Lower leg skin (tissue), 4 donors: ENCODE data around the gene OMA1. TPM values are rescaled to one million over a fixed set of nuclear protein-coding genes. Genes with fewer than 3 reads are reported as not detected.
"Not testable (repeated sequence)": the region's sequence is repeated elsewhere in the genome, so short reads cannot be mapped to it uniquely, and the experiment has no call there.

Experiments
- DNase-seq, 2 donors: peaks; one replicate each; pipeline ENCODE4 v3.0.0-alpha.2; 2019; ENCODE audit warnings: low spot score in 2 of 2
- H3K4me3 ChIP-seq: fragments of 200-600 bp; sonication (generic); 2 replicates; pipeline ENCODE4 v1.5.1; 2017; ENCODE audit warnings: mild to moderate bottlenecking, low read depth; ENCODE audit not compliant: poor library complexity, severe bottlenecking
- POLR2A ChIP-seq, 2 donors: fragments of 450-650 bp; IDR thresholded peaks; one replicate each; pipeline ENCODE4 v1.6.1; 2016 to 2017; ENCODE audit warnings: antibody characterized with exemption in 2 of 2, mild to moderate bottlenecking in 1 of 2, moderate library complexity in 1 of 2
- WGBS, 2 donors: methylation state at CpG; one replicate each; pipeline ENCODE4 v1.1.5; 2018; 5-methylcytosine and 5-hydroxymethylcytosine counted together
- intact Hi-C: fragments of 100-400 bp; cut with DNase I; formaldehyde crosslinking; loops from one replicate; pipeline ENCODE4 v1.15.0; 2023; ENCODE audit warnings: low total_unique reads
- total RNA-seq, 4 donors: library from RNA; depleted of rRNA; stranded (reverse); fragments of >200 nt; gene quantifications; one replicate each; pipeline ENCODE4 v1.1.0, GENCODE V29; 2016
- TF ChIP-seq, protein P1 (sequence below), 3 donors: fragments of 450-650 bp; IDR thresholded peaks; one replicate each; pipeline ENCODE4 v1.5.1; 2016; ENCODE audit warnings: antibody characterized with exemption in 3 of 3, mild to moderate bottlenecking in 3 of 3, moderate library complexity in 2 of 3

Gene OMA1
- total RNA-seq, 4 donors from 2014 or later, result 14.3 to 25.2 (median 20.0) TPM

DNA sequence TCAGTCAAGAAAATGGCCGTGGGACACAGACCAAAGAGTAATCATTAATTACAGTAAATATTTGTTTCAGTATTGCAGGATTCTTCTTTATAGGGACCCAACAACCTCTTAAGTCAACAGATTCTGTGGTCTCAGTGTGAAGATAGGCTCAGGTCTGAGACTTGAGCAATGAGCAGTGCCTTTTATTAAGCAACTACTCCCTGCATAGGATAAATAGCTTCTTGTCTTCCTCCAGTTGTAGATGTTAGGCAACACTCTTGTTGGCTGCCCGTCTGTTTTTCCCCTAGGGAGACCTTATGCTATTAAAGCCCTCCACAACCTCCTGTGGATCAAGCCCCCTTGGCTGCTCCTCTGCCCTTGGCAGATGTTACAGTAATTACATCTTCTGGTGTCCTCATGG lies 1.8 kb upstream of the OMA1 start:
- H3K4me3 ChIP-seq, result no peak overlapping the region
- intact Hi-C loops, result no loop called here
- no peak for TF ChIP-seq POLR2A (IDR thresholded peaks at IDR 0.05)
- TF ChIP-seq, protein P1, sequence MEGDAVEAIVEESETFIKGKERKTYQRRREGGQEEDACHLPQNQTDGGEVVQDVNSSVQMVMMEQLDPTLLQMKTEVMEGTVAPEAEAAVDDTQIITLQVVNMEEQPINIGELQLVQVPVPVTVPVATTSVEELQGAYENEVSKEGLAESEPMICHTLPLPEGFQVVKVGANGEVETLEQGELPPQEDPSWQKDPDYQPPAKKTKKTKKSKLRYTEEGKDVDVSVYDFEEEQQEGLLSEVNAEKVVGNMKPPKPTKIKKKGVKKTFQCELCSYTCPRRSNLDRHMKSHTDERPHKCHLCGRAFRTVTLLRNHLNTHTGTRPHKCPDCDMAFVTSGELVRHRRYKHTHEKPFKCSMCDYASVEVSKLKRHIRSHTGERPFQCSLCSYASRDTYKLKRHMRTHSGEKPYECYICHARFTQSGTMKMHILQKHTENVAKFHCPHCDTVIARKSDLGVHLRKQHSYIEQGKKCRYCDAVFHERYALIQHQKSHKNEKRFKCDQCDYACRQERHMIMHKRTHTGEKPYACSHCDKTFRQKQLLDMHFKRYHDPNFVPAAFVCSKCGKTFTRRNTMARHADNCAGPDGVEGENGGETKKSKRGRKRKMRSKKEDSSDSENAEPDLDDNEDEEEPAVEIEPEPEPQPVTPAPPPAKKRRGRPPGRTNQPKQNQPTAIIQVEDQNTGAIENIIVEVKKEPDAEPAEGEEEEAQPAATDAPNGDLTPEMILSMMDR (IDR thresholded peaks at IDR 0.05), result no peak
- DNase-seq, result no peak
- 78 to 87% methylated on average over 2 of the region's 2 CpGs for WGBS, 2 donors

DNA sequence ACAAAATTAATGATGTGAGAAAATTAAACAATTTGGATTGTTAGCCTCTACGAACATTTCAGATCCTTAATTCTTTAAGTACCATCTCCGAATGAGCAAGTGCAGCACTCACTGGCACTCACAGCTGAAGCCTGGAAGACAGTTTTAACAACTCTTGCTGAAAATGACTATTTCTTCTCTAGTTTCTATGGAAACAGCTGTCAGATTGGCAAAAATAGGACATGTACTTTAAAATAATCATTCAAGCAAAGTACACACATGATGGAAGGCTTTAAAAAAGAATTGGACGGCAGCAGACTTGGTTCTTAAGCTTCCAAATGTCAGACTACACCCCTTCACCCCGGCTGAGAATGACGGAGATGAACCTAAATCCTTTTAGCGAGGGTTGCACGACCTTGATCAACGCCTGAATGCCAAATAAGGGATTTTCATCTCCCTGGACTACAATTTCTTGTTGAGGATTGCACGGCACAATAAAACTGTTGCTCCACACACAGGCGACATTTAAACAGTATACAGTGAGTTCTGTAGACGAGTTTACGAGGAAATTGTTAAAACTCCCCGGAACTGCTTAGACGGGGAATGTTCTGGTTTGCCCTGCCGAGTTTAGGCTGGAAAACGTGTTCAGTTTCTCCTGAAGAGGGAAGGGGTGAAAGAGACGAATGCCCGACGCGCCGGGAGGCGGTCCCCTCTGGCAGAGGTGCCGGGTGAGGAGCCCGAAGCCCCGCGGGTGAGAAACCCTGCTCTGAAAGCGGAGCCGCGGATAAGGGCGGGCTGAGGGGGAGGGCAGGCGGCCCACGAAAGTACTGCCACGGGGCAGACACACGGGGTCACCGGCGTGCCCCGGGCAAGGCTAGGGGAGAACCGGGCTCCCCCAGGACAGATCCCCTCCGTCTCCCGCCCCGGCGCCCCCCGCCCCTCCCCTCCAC lies 671 bp downstream of the OMA1 start:
- no peak for TF ChIP-seq POLR2A (IDR thresholded peaks at IDR 0.05)
- TF ChIP-seq, protein P1 (IDR thresholded peaks at IDR 0.05), result no peak
- WGBS, 2 donors, result 1% methylated on average over 32 to 41 of the region's 43 CpGs
- intact Hi-C loops, result no loop called here
- peak; percentile 83 to 97 for DNase-seq
- H3K4me3 ChIP-seq, result peak overlapping the region; percentile 51

DNA sequence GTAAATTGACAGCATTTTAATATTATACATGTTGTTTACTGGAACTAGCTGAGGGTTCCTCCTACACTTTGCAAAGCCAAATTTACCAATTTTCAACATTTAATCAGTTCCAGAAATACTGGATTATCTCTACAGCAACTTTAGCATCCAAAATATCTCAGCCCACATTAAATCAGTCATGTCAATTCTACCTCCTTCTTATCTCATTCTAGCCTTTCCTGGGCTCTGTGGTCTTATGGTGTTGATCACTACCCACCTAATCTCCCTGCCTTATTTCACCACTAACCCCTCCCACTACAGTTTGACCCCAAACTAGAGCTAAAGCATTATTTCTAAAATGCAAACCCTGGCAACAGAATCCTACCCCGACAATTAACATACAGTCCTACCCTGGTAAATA lies 3.3 kb downstream of the OMA1 start:
- 78 to 81% methylated on average over 1 of the region's 1 CpG for WGBS, 2 donors
- no peak for DNase-seq
- H3K4me3 ChIP-seq, result no peak overlapping the region
- intact Hi-C loops, result no loop called here
- TF ChIP-seq POLR2A (IDR thresholded peaks at IDR 0.05), result no peak
- TF ChIP-seq, protein P1 (IDR thresholded peaks at IDR 0.05), result no peak

DNA sequence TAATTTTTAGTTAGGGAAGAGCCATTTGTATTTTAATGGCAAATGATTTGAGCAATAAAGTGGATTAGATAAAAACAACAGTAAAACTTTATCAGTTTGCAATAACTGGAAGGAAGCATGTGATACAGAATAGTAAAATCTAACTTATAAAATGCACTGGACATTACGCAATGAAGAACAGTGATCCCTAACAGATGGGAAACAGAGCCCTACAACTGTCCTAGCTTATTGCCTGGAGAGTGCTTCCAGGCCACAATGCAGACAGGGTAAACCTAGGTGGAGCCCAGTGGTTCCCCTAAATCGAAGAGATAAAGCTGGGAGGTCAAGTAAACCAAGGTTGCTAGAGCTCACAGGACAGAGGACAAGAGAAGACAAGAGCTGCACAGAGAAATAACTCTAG lies 7.0 kb downstream of the OMA1 start:
- intact Hi-C loops, result no loop called here
- TF ChIP-seq, protein P1 (IDR thresholded peaks at IDR 0.05), result no peak
- TF ChIP-seq POLR2A (IDR thresholded peaks at IDR 0.05), result no peak
- 69 to 78% methylated on average over 2 of the region's 2 CpGs for WGBS, 2 donors

DNA sequence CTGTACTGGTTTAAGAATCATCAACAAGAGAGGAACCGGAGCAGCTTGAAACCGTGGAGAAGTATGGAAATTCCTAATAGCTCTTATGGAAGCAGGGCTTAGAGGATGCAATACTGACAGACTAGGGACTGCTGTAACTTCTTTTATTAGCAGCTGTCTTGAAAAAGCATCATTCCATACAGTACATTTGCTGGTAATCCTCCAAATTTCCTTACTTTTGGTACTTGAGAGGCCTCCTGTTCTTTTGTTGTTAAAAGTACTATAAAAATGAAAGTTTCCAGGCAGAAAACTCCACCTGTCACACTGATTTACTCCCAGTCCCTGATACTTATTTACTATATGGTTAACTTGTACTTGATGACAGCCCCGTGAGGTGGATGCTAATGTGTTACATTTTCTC lies 7.7 kb downstream of the OMA1 start:
- WGBS, 2 donors, result 92 to 94% methylated on average over 3 of the region's 3 CpGs
- no peak for DNase-seq
- TF ChIP-seq, protein P1 (IDR thresholded peaks at IDR 0.05), result no peak
- no peak for TF ChIP-seq POLR2A (IDR thresholded peaks at IDR 0.05)
- intact Hi-C loops, result no loop called here
- no peak overlapping the region for H3K4me3 ChIP-seq

More for the DNA sequence above, 7.0 kb downstream of the OMA1 start:
- no peak overlapping the region for H3K4me3 ChIP-seq
- no peak for DNase-seq

DNA sequence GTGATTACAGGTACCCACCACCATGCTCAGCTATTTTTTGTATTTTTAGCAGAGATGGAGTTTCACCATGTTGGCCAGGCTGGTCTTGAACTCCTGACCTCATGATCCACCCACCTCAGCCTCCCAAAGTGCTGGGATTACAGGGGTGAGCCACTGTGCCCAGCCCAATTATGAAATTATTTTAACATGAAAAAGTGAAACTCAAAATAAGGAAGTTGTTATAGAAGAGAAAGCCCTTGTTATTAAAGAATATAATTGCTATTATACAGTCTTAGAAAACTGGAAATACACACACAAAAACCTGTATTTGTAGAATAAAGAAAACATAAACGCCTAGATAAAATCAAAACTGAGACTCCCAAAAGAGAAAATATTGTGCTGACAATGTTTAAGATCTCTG lies 14.7 kb downstream of the OMA1 start:
- 89 to 94% methylated on average over 1 of the region's 1 CpG for WGBS, 2 donors
- intact Hi-C loops, DNase-seq, H3K4me3 ChIP-seq: not testable (repeated sequence)
